B cell (primary cell): ENCODE measurements around the gene THSD7A. TPM values are rescaled to one million over a fixed set of nuclear protein-coding genes. Genes with fewer than 3 reads are reported as not detected.

Experiments
- ATAC-seq: fragments of 200-7000 bp; cut with Tn5 transposase; one replicate; pipeline ENCODE4 v1.10.0; 2021; ENCODE audit warnings: low read depth, mild to moderate bottlenecking, moderate number of reproducible peaks, moderate library complexity
- CTCF ChIA-PET: fragments of 350-600 bp; sonication (Branson Sonifier 250); formaldehyde crosslinking; loops from one replicate; lab custom pipeline; 2021; ENCODE audit warnings: antibody characterized with exemption, inconsistent platforms; lab: Charles Lee
- POLR2A ChIA-PET: fragments of 350-600 bp; sonication (Branson Sonifier 250); formaldehyde crosslinking; loops from one replicate; lab custom pipeline; 2021; ENCODE audit warnings: antibody characterized with exemption; lab: Charles Lee
- DNase-seq: peaks from one replicate; pipeline ENCODE4 v3.0.0; 2013
- H2AFZ ChIP-seq: 2 replicates; pipeline ENCODE4 v1.6.1; 2012; ENCODE audit warnings: mild to moderate bottlenecking, low read depth, low read length; ENCODE audit not compliant: insufficient read depth, poor library complexity, severe bottlenecking
- H3K27ac ChIP-seq, 2 donors: 1 replicate in 1 of 2; 2 replicates in 1 of 2; pipeline ENCODE4 v1.5.1; 2012 to 2013; ENCODE audit warnings: low read length in 2 of 2, mild to moderate bottlenecking in 2 of 2, moderate library complexity in 1 of 2
- H3K27me3 ChIP-seq, 4 experiments: fragments of 200-600 bp in 1 of 4; sonication (generic) in 1 of 4; replicated peaks in 1 of 4; 1 replicate in 2 of 4; 2 replicates in 2 of 4; pipeline versions ENCODE4 v1.6.1 to v1.7.0; 2013 to 2016; ENCODE audit warnings: low read length in 3 of 4, mild to moderate bottlenecking in 2 of 4, mixed read lengths in 1 of 4, moderate library complexity in 1 of 4; ENCODE audit not compliant: insufficient read depth in 4 of 4, control insufficient read depth in 3 of 4; ENCODE audit errors: control extremely low read depth in 1 of 4
- H3K36me3 ChIP-seq, 2 experiments: replicated peaks in 1 of 2; 1 replicate in 1 of 2; 2 replicates in 1 of 2; pipeline versions ENCODE4 v1.6.1 to v1.7.1; 2013; ENCODE audit warnings: low read length in 1 of 2; ENCODE audit not compliant: insufficient read depth in 2 of 2, control insufficient read depth in 1 of 2; ENCODE audit errors: control extremely low read depth in 1 of 2, extremely low read depth in 1 of 2
- H3K4me1 ChIP-seq, 2 donors: fragments of 200-600 bp in 1 of 2; sonication (generic) in 1 of 2; 1 replicate in 1 of 2; 2 replicates in 1 of 2; pipeline versions ENCODE4 v1.5.1 to v1.6.1; 2013 to 2017; ENCODE audit warnings: low read length in 2 of 2; ENCODE audit not compliant: control insufficient read depth in 2 of 2, insufficient read depth in 2 of 2
- H3K4me2 ChIP-seq: replicated peaks from 2 replicates; pipeline ENCODE3; 2012; ENCODE audit warnings: mild to moderate bottlenecking, low read depth, low read length; ENCODE audit not compliant: poor library complexity, severe bottlenecking
- H3K4me3 ChIP-seq, 5 experiments: fragments of 200-600 bp in 1 of 5; sonication (generic) in 1 of 5; 1 replicate in 3 of 5; 2 replicates in 2 of 5; pipeline versions ENCODE4 v1.5.1 to v1.7.0; 2011 to 2016; ENCODE audit warnings: low read length in 4 of 5, mild to moderate bottlenecking in 4 of 5, low read depth in 2 of 5, control low read depth in 1 of 5, moderate library complexity in 1 of 5; ENCODE audit not compliant: insufficient read depth in 1 of 5; ENCODE audit errors: control extremely low read depth in 1 of 5, extremely low read depth in 1 of 5
- H3K79me2 ChIP-seq: fragments of 200-600 bp; sonication (generic); one replicate; pipeline ENCODE4 v1.6.0; 2016; ENCODE audit warnings: low read length; ENCODE audit not compliant: control insufficient read depth, insufficient read depth
- H3K9ac ChIP-seq: fragments of 200-600 bp; sonication (generic); 2 replicates; pipeline ENCODE4 v1.6.1; 2017; ENCODE audit warnings: mild to moderate bottlenecking, low read length, moderate library complexity
- H3K9me3 ChIP-seq, 3 donors: one replicate each; pipeline versions ENCODE4 v1.6.1 to v1.7.1; 2013; ENCODE audit warnings: low read length in 2 of 3; ENCODE audit not compliant: control insufficient read depth in 2 of 3, insufficient read depth in 1 of 3; ENCODE audit errors: control extremely low read depth in 1 of 3
- H4K20me1 ChIP-seq: 2 replicates; pipeline ENCODE4 v1.6.0; 2012; ENCODE audit warnings: mild to moderate bottlenecking, low read length; ENCODE audit not compliant: insufficient read depth, control insufficient read depth, poor library complexity, severe bottlenecking
- H3K27ac Mint-ChIP-seq: one replicate; pipeline ENCODE4 v1.8.0; 2021; ENCODE audit warnings: mixed read lengths
- H3K27me3 Mint-ChIP-seq: one replicate; pipeline ENCODE4 v1.8.0; 2021; ENCODE audit warnings: mixed read lengths
- H3K4me1 Mint-ChIP-seq: one replicate; pipeline ENCODE4 v1.8.0; 2021; ENCODE audit warnings: mixed read lengths
- H3K4me3 Mint-ChIP-seq: one replicate; pipeline ENCODE4 v1.8.0; 2021; ENCODE audit warnings: mixed read lengths
- H3K9me3 Mint-ChIP-seq: one replicate; pipeline ENCODE4 v1.8.0; 2022; ENCODE audit warnings: mixed read lengths; ENCODE audit not compliant: insufficient read depth
- CTCF ChIP-seq: fragments of 200-600 bp; IDR thresholded peaks from one replicate; pipeline ENCODE4 v1.8.0; 2022; ENCODE audit warnings: antibody characterized with exemption, mild to moderate bottlenecking
- EZH2 ChIP-seq: IDR thresholded peaks from 2 replicates; pipeline ENCODE4 v1.6.1; 2012; ENCODE audit warnings: borderline replicate concordance, low read depth, mild to moderate bottlenecking, moderate library complexity, low read length; ENCODE audit not compliant: insufficient read depth, poor library complexity, severe bottlenecking
- WGBS: methylation state at CpG from one replicate; pipeline ENCODE4 v1.1.5; 2013; ENCODE audit warnings: missing lambda C conversion rate; ENCODE audit not compliant: insufficient coverage; 5-methylcytosine and 5-hydroxymethylcytosine counted together
- intact Hi-C: fragments of 100-400 bp; cut with micrococcal nuclease; formaldehyde crosslinking; loops from one replicate; pipeline ENCODE4 v1.10.0; 2022
- polyA plus RNA-seq: library from polyadenylated mRNA; depleted of rRNA; stranded (reverse); fragments of >200 nt; gene quantifications from 2 replicates; pipeline ENCODE4 v1.2.3, GENCODE V29; 2012
- total RNA-seq, 2 donors: library from RNA; stranded (reverse); fragments of 120-200 nt in 1 of 2; gene quantifications; 1 replicate in 1 of 2; 2 replicates in 1 of 2; pipeline versions ENCODE4 v1.2.3 to v1.2.4, GENCODE V29; 2013 to 2022

Gene THSD7A
- total and polyA plus RNA-seq, 2 donors (not counting 1 experiment from before 2014, with no cell fraction given), result not detected

GRCh38 chr7:11474902-11475585 lies 357.0 kb downstream of the THSD7A start:
- intact Hi-C loops, result no loop called here
- Histone ChIP-seq H3K4me1 (no peaks in the 10 kb centered on the region), H4K20me1 (no peaks in the 10 kb centered on the region), H2AFZ (no peak overlapping the region), H3K36me3 (no peaks in the 10 kb centered on the region), H3K4me2 (no peak overlapping the region), H3K4me3 (no peak overlapping the region), H3K27me3 (no peaks in the 10 kb centered on the region), H3K9me3 (no peaks in the 10 kb centered on the region), H3K27ac (no peak overlapping the region), H3K9ac (no peak overlapping the region), H3K79me2 (no peaks in the 10 kb centered on the region)
- H3K9me3 Mint-ChIP-seq, result no peaks in the 10 kb centered on the region
- no peaks in the 10 kb centered on the region for H3K27me3 Mint-ChIP-seq
- ChIA-PET POLR2A (no interaction called here), CTCF (no interaction called here)
- ATAC-seq (no peak), DNase-seq (no peak)
- 97% methylated on average over 3 of the region's 6 CpGs for WGBS
- no peak overlapping the region for H3K27ac Mint-ChIP-seq
- no peaks in the 10 kb centered on the region for H3K4me1 Mint-ChIP-seq
- H3K4me3 Mint-ChIP-seq, result no peak overlapping the region
- TF ChIP-seq CTCF (no peak), EZH2 (no peak)

- no peak overlapping the region for H3K4me3 Mint-ChIP-seq
These were observed 358.1 kb downstream of the THSD7A start for GRCh38 chr7:11473807-11474424.

More at GRCh38 chr7:11473807-11474424, 358.1 kb downstream of the THSD7A start:
- WGBS, result 93% methylated on average over 3 of the region's 8 CpGs
- no peaks in the 10 kb centered on the region for H4K20me1 ChIP-seq
- ATAC-seq, result no peak
- intact Hi-C loops, result no loop called here
- H3K4me3 ChIP-seq, result no peak overlapping the region
- H3K9me3 ChIP-seq, result no peaks in the 10 kb centered on the region
- H3K27me3 Mint-ChIP-seq, result no peaks in the 10 kb centered on the region
- H3K9ac ChIP-seq, result no peak overlapping the region
- no peak overlapping the region for H2AFZ ChIP-seq
- ChIA-PET CTCF (no interaction called here), POLR2A (no interaction called here)
- DNase-seq, result no peak
- no peaks in the 10 kb centered on the region for H3K27me3 ChIP-seq
- no peak overlapping the region for H3K4me2 ChIP-seq
- no peak overlapping the region for H3K27ac Mint-ChIP-seq
- no peaks in the 10 kb centered on the region for H3K9me3 Mint-ChIP-seq
- H3K4me1 ChIP-seq, result no peaks in the 10 kb centered on the region
- TF ChIP-seq EZH2 (no peak), CTCF (no peak)
- H3K4me1 Mint-ChIP-seq, result no peaks in the 10 kb centered on the region
- H3K36me3 ChIP-seq, result no peaks in the 10 kb centered on the region
- H3K27ac ChIP-seq, result no peak overlapping the region
- H3K79me2 ChIP-seq, result no peaks in the 10 kb centered on the region
